ACC112 (cell line): ENCODE data around the gene SEL1L3.

Experiments used
- H2AFZ ChIP-seq: fragments of 200-600 bp; sonication (generic); one replicate; pipeline ENCODE4 v1.6.0; 2017; ENCODE audit warnings: antibody characterized with exemption, low read length; ENCODE audit not compliant: unreplicated experiment
- H3K27ac ChIP-seq: fragments of 200-600 bp; sonication (generic); 2 replicates; pipeline ENCODE4 v1.5.1; 2014; ENCODE audit warnings: low read depth, mild to moderate bottlenecking, antibody characterized with exemption, low read length, moderate library complexity
- H3K27me3 ChIP-seq: fragments of 200-600 bp; sonication (generic); 2 replicates; pipeline ENCODE4 v1.6.1; 2014; ENCODE audit warnings: mild to moderate bottlenecking, antibody characterized with exemption, low read length, moderate library complexity, mixed read lengths; ENCODE audit not compliant: insufficient read depth
- H3K36me3 ChIP-seq: fragments of 200-600 bp; sonication (generic); 2 replicates; pipeline ENCODE4 v1.6.1; 2016; ENCODE audit warnings: mild to moderate bottlenecking, antibody characterized with exemption, low read length, moderate library complexity, mixed read lengths; ENCODE audit not compliant: insufficient read depth
- H3K4me1 ChIP-seq: fragments of 200-600 bp; sonication (generic); one replicate; pipeline ENCODE4 v1.6.1; 2016; ENCODE audit warnings: low read length, mixed read lengths; ENCODE audit not compliant: insufficient read depth, unreplicated experiment, control insufficient read depth
- H3K4me3 ChIP-seq: fragments of 200-600 bp; sonication (generic); 2 replicates; pipeline ENCODE4 v1.5.1; 2014; ENCODE audit warnings: mild to moderate bottlenecking, low read depth, low read length
- H3K79me2 ChIP-seq: fragments of 200-600 bp; sonication (generic); one replicate; pipeline ENCODE4 v1.6.0; 2016; ENCODE audit warnings: low read length; ENCODE audit not compliant: control insufficient read depth, unreplicated experiment, insufficient read depth

SEL1L3 gene

GRCh38 chr4:25790024-25790423 is 72.8 kb downstream of the SEL1L3 start:
- Histone ChIP-seq H3K27ac (no peak overlapping the region), H3K79me2 (no peaks in the 10 kb centered on the region), H3K36me3 (peaks cover 3% of the 10 kb centered on the region), H3K4me3 (no peak overlapping the region), H3K27me3 (no peaks in the 10 kb centered on the region), H3K4me1 (no peaks in the 10 kb centered on the region), H2AFZ (no peak overlapping the region)

GRCh38 chr4:25788703-25789238 is 74.0 kb downstream of the SEL1L3 start:
- Histone ChIP-seq H3K4me3 (no peak overlapping the region), H3K79me2 (no peaks in the 10 kb centered on the region), H3K36me3 (peaks cover 3% of the 10 kb centered on the region), H3K4me1 (no peaks in the 10 kb centered on the region), H2AFZ (no peak overlapping the region), H3K27ac (no peak overlapping the region), H3K27me3 (no peaks in the 10 kb centered on the region)

DNA sequence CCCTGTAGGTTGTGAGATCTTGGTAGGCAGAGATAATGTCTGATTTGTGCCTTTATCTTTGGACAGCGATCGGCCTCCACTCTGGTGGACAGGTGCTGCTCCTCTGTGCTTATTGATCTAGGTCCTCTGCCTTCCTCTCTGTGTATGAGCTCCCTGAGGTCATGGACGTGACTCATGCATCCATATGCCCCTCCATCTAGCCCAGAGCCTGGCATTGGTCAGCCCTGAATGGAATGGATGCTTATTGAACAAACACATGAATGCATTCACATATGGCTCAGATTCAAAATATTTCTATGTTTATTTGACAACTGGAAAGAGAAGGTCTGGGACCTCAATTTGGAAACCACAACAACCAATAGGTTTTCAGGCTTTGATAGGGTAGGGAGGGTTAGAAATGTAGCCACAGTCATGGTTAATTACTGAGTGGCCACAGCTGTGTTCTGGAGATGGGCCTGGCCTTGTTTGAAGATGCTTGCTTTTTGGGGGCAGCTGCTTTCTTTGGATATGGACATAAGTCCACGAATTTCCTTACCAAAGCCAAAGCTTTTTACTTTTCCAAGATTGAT is 76.2 kb downstream of the SEL1L3 start:
- H3K79me2 ChIP-seq = no peaks in the 10 kb centered on the region
- H2AFZ ChIP-seq = no peak overlapping the region
- H3K4me1 ChIP-seq = no peaks in the 10 kb centered on the region
- H3K27ac ChIP-seq = no peak overlapping the region
- no peak overlapping the region for H3K4me3 ChIP-seq
- H3K27me3 ChIP-seq = no peaks in the 10 kb centered on the region
- H3K36me3 ChIP-seq = peaks cover 3% of the 10 kb centered on the region

DNA sequence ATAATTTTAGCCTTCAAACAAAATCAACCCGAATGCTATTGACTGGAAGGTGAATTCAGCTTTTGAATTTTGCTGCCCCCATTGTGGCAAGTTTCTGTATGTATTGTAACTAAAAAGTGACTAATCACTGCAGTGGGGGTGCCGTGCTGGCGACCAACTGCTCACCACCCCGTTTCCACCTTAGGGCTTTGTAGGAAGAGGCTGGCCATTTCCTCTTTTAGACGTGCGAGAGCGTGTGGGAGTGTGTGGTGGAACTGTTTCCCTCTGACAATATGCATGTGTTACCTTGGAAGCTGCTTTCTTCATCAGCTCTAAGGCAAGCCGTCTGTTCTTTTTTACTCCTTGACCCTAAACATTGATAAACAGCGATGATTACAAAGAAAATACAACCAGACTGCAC is 78.8 kb downstream of the SEL1L3 start:
- Histone ChIP-seq H3K36me3 (peaks cover 12% of the 10 kb centered on the region), H3K79me2 (no peaks in the 10 kb centered on the region), H3K4me3 (no peak overlapping the region), H3K4me1 (no peaks in the 10 kb centered on the region), H3K27ac (no peak overlapping the region), H2AFZ (no peak overlapping the region), H3K27me3 (no peaks in the 10 kb centered on the region)

DNA sequence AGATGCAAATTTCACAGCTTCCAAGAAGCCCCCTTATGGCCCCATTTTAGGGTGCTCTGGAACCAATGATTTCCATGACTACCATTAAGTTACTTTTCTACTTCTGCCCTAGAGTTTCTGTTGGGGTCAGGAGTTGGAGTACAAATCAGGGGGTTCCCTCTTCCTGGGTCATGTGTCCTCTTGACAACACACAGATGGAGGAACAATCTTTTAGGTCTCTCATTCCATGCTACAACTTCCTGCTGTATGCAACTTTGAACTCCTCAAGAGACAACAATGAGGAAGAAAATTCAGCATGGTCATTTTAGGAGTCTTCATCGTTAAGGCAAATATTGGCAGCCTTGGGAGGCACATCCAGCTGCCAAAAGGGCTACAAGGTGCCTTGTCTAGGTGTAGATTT is 79.7 kb downstream of the SEL1L3 start:
- Histone ChIP-seq H3K4me3 (no peak overlapping the region), H3K27ac (no peak overlapping the region), H2AFZ (no peak overlapping the region), H3K4me1 (no peaks in the 10 kb centered on the region), H3K36me3 (peaks cover 13% of the 10 kb centered on the region), H3K27me3 (no peaks in the 10 kb centered on the region), H3K79me2 (no peaks in the 10 kb centered on the region)

- no peaks in the 10 kb centered on the region for H3K4me1 ChIP-seq
- no peaks in the 10 kb centered on the region for H3K79me2 ChIP-seq
- no peaks in the 10 kb centered on the region for H3K27me3 ChIP-seq
- H2AFZ ChIP-seq = no peak overlapping the region
- peaks cover 20% of the 10 kb centered on the region for H3K36me3 ChIP-seq
- H3K27ac ChIP-seq = no peak overlapping the region
- H3K4me3 ChIP-seq = no peak overlapping the region
Measured at GRCh38 chr4:25782482-25782881, 80.3 kb downstream of the SEL1L3 start.

DNA sequence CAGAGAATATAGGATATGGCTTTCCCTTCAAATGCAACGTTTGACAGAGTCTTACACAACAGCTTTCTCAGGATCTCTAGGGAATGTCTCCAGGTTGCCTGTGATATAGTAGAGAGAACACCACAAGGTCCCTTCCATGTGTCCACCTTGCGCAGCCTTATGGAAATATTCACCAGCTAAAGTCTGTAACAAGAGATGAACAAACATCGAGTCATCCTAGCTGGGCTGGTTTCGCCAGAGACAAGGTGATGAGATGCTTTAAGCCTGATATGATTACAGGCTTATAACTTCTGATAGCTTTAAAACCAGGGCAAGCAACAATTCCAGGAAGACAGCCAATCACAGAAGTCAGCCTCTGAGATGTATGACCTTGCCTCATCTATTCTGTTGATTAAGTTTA is 83.8 kb downstream of the SEL1L3 start:
- Histone ChIP-seq H3K36me3 (peaks cover 40% of the 10 kb centered on the region), H3K79me2 (no peaks in the 10 kb centered on the region), H3K4me1 (no peaks in the 10 kb centered on the region), H3K27me3 (no peaks in the 10 kb centered on the region), H2AFZ (no peak overlapping the region), H3K27ac (no peak overlapping the region), H3K4me3 (no peak overlapping the region)

- Histone ChIP-seq H3K27me3 (no peaks in the 10 kb centered on the region), H2AFZ (no peak overlapping the region), H3K4me3 (no peak overlapping the region), H3K36me3 (peaks cover 40% of the 10 kb centered on the region), H3K79me2 (no peaks in the 10 kb centered on the region), H3K4me1 (no peaks in the 10 kb centered on the region), H3K27ac (no peak overlapping the region)
Measured at GRCh38 chr4:25776795-25777194, 86.0 kb downstream of the SEL1L3 start.

DNA sequence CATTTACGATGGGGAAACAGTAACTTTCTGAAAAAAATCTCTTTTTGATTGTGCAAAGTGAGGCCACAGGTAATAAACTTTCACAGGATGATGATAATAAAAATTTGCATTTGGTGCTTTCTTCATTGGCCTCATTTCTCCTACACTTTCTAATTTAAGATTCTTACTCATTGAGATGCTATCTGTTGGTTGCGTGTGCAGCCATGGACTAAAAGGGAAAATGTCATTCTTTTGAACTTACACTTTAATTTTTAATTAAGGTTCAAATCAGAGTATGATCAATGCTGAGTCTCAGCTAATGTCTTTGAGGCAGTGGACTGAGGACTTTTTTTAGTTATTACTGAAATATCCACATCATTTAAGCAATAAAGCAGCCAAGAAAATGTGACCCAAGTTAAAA is 87.6 kb downstream of the SEL1L3 start:
- no peak overlapping the region for H3K27ac ChIP-seq
- H2AFZ ChIP-seq = no peak overlapping the region
- H3K4me1 ChIP-seq = no peaks in the 10 kb centered on the region
- peaks cover 37% of the 10 kb centered on the region for H3K36me3 ChIP-seq
- no peaks in the 10 kb centered on the region for H3K27me3 ChIP-seq
- H3K4me3 ChIP-seq = no peak overlapping the region
- no peaks in the 10 kb centered on the region for H3K79me2 ChIP-seq

GRCh38 chr4:25773358-25773757 is 89.4 kb downstream of the SEL1L3 start:
- H3K79me2 ChIP-seq = no peaks in the 10 kb centered on the region
- no peaks in the 10 kb centered on the region for H3K27me3 ChIP-seq
- no peaks in the 10 kb centered on the region for H3K4me1 ChIP-seq
- no peak overlapping the region for H3K4me3 ChIP-seq
- H2AFZ ChIP-seq = no peak overlapping the region
- H3K27ac ChIP-seq = no peak overlapping the region
- H3K36me3 ChIP-seq = peaks cover 27% of the 10 kb centered on the region

DNA sequence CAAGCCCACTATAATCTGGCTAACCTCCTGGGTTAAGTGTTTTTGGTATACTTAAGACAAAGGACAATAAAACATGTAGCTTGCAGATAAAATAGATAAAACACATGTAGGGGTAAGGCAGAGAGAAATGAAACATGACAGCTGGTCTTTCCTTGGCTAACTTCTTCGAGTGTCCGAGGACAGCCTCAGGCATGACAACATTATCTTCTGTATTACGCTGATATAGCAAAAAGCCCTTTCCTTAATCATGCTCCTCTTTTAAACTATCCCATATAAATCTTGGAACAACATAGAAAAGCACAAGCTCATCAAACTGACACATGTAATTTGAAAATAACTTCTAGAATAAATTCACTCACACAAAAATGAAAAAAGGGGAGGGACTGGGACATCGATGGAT is 91.1 kb downstream of the SEL1L3 start:
- Histone ChIP-seq H3K4me3 (no peak overlapping the region), H3K27me3 (no peaks in the 10 kb centered on the region), H2AFZ (no peak overlapping the region), H3K79me2 (no peaks in the 10 kb centered on the region), H3K36me3 (peaks cover 14% of the 10 kb centered on the region), H3K4me1 (no peaks in the 10 kb centered on the region), H3K27ac (no peak overlapping the region)
